Testis (tissue), 2 donors: ENCODE results near the gene MYH9.

Experiments
- CTCF ChIP-seq, 3 experiments: fragments of 450-650 bp in 2 of 3; fragments of 200-600 bp in 1 of 3; sonication (generic) in 1 of 3; IDR thresholded peaks; one replicate each; pipeline ENCODE4 v1.5.1; 2016 to 2019; ENCODE audit warnings: antibody characterized with exemption in 3 of 3, mild to moderate bottlenecking in 2 of 3, moderate library complexity in 1 of 3
- POLR2A ChIP-seq: fragments of 450-650 bp; IDR thresholded peaks from one replicate; pipeline ENCODE4 v1.6.1; 2017; ENCODE audit warnings: antibody characterized with exemption, mild to moderate bottlenecking, moderate library complexity

- TF ChIP-seq POLR2A (no peak), CTCF (IDR thresholded peaks at IDR 0.05) (no peak)
These were observed 102.2 kb downstream of the MYH9 start for GRCh38 chr22:36285545-36285944.
